Stimulated activated CD8-positive, alpha-beta memory T cell treated with anti-CD3 and anti-CD28 coated beads, Interleukin-4, amount 100 ng/mL, for 1 hour (primary cell): ENCODE measurements around the gene SCAF1.

ENCODE experiments used
- DNase-seq, 2 donors: peaks; one replicate each; pipeline ENCODE4 v3.0.0-alpha.2; 2020; ENCODE audit warnings: low read depth in 2 of 2, low spot score in 1 of 2

Gene SCAF1

GRCh38 chr19:49664171-49665035, 22.4 kb downstream of the SCAF1 start:
- DNase-seq = peak; percentile 87 to 93

- DNase-seq = no peak
Observed at GRCh38 chr19:49665036-49665350, 23.0 kb downstream of the SCAF1 start.

- peak; percentile 99 to 100 for DNase-seq
Observed at GRCh38 chr19:49665351-49666119, 23.5 kb downstream of the SCAF1 start, which contains the start of the genes BCL2L12 and IRF3. Gene BCL2L12 (plus strand): TSS chr19:49665933. CDS start chr19:49666693, 760 bp downstream. Gene IRF3 (minus strand): TSS chr19:49665857. CDS start chr19:49664838, 1,019 bp downstream.

DNA sequence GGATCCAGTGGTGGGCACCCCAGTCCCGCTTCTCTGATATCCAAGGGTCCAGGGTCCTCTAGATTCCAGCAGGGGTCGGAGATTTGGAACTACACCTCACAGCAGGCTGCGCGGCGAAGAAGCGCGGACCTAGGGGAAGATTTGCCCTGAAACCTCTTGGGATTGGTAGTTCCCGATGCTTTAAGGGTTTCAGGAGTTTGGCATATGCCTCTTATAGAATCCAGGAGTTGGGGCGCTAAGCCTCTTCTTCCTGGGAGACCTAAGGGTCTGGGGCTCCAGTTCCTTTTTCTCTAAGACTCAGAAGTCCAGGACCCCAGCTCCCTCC, 24.1 kb downstream of the SCAF1 start:
- DNase-seq = no peak

DNA sequence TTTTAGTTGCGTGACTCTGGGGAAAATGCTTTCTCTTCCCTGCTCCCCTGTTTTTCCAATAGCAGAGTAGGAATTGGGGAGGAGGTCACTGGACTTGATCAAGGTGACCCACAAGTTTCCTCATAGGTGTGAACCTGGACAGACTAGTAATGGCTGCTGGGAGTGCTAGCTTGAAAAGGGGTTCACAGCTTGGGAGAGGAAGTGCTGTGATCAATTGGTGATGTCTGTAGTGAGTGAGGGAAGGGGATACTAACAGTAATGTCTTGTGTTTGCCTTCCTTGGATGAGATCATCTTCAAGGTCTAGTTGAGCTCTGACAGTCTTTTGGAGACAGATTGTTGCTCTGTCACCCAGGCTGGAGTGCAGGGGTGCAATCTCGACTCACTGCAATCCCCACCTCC, 25.5 kb downstream of the SCAF1 start:
- no peak for DNase-seq

DNA sequence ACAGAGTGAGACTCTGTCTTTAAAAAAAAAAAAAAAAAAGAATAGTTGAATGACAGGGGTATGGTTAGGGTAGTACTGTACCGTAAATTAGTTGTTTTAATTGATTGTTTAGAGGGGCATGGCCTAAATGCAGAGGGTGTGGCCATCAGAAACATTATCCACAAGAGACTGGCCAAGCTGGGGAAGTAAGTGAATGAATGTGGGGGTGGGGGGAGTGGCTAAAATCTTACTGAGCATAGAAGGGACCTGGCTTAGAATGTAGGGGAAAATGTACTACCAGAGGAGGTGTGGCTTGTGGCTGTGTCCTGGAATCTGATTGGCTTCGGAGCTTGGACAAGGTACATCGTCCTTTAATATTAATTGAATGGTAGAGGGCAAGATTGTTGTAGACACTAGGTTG, 27.5 kb downstream of the SCAF1 start:
- no peak for DNase-seq

GRCh38 chr19:49672131-49672919, 30.3 kb downstream of the SCAF1 start:
- DNase-seq = peak; percentile 50 to 59

DNA sequence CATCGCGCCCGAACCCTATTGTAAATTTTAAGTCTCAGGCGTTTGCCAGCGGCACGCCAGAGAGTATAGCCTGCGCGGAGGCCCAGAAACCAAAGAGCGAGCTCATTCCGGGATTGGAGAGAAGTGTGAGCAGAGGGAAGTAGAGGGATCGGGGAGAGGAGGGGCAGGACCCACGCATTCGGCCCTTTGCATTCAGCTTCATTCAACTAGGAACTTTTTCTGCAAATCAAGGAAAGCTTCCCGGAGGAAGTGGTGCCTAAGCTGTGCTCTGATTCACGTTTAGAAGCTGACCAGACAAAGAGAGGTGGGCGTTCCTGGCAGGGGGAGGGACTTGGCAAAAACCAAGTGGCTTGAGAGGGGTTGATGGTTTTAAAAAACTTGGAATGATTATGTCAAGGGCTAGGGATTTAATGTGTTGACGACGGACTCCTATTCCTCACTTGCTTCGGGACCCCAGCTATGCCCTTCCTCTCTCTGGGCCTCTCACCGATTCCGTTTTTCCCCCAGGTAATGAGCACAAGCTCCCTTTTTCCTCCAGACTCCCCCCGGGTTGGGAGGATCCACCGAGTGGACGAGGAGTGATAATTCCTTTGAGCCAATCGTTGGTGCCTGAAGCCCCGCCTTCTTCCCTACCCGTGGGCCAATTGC, 34.3 kb downstream of the SCAF1 start:
- peak in 1 of 2 donors; percentile 37 for DNase-seq

GRCh38 chr19:49676784-49677230, 34.8 kb downstream of the SCAF1 start:
- DNase-seq = peak; percentile 93 to 97

GRCh38 chr19:49677231-49677900, 35.4 kb downstream of the SCAF1 start, which contains the start of gene PRMT1:
Gene PRMT1 (plus strand): TSS chr19:49677271. CDS start chr19:49677281, 10 bp downstream.
- DNase-seq = no peak

DNA sequence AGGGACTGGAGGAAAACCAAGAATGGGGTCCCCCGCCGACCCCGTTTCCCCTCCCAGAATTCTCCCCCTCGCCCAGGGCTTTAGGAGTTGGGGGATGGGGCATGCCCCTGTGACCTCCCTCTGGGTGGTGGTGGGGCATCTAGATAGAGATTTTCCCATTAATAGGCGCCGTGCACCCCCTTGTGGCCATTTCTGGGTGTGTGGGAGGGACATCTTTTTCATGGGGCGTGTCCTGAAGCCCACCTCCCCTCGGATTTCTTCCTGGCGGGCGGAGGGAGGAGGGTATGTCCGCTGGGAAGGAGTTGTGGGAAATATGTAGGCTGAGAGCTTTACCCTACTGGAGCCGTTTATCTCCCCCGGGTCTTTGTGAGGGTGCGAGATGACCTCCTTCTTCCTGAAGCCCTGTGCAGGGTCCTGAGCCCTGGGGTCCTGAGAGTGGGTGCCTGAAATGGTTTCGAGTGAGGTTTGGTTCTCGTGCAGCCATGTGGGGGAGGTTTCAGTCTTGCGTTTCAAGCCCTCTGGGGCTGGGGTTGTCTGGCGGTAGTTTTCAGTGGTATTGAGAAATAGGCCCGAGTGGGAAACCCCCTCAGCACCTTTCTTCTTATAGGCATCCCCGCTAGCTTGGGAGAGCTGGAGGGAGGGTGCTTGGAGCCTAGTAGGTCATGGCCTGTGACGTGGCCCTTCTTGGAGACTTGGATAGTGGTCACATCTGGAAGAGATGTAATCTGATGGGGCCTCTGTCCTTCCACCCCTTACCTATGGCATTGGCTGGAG, 36.1 kb downstream of the SCAF1 start:
- peak; percentile 62 to 69 for DNase-seq

DNA sequence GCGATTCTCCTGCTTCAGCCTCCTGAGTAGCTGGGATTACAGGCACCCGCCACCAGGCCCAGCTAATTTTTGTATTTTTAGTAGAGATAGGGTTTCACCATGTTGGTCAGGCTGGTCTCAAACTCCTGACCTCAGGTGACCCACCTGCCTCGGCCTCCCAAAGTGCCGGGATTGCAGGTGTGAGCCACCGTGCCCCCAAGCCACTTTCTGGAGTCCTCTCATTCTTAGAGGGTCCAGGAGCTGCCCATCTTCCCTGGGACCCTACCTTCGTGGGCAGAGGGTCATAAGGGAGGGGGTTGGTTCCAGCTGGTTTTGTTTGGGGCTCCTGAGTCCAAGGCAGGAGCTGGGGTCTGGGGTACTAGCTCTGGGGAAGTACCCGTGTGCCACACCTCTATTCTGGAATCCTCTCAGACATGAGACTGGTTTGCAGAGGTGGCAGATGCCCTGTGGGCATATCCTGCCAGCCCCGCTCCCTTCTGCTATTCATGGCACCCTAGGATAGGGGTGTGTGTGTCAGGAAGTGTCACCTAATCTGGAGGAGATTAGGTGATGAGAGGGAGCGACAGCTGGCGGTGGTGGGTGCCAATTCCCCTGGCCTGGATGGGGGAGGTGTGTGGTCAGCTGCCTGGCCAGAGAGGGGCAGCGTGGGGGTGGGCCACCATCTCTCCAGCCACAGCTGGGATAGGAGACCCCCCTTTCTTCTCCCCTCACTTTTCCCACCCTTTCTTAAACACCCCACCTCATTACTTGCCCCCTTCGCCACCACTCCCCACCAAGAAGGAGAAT, 37.2 kb downstream of the SCAF1 start:
- DNase-seq = no peak

DNA sequence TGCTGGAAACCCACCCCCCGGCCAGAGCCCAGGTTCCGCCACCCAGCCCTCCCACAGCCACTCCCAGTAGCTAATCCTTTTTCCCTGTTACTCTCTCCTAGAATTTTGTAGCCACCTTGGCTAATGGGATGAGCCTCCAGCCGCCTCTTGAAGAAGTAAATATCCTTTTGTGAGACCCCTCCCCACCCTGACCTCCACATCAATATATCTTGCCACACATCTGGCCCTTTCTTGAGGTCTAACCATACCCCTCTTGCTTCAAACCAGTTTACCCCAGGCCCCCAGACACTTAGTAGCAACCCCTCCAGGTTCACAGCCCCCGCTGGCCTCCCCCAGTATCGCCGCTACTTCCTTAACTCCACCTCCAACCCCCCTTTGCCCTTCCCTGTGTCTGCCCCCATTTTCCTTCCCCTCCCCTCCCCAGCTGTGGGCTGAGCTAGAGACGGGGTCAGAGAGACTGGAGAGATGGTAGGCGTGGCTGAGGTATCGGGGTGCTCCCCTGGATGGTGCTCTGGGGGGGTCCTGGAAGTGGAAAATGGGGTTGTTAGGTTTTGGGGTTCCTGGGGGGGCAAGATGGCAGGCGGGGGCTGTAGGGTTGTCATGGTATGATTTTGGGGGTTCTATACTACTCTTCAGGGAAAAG, 37.9 kb downstream of the SCAF1 start:
- no peak for DNase-seq

GRCh38 chr19:49680421-49681351, 38.7 kb downstream of the SCAF1 start:
- DNase-seq = peak; percentile 90 to 93

- DNase-seq = no peak
Observed at GRCh38 chr19:49681830-49682229, 39.8 kb downstream of the SCAF1 start.

- DNase-seq = no peak
Observed at GRCh38 chr19:49682274-49682673, 40.3 kb downstream of the SCAF1 start.

GRCh38 chr19:49683814-49684250, 41.8 kb downstream of the SCAF1 start:
- DNase-seq = no peak
